Activated T-cell treated with anti-CD3 and anti-CD28 coated beads for 48 hours (primary cell): ENCODE data around the gene KIF2B.
"Not testable (repeated sequence)": the region's sequence is repeated elsewhere in the genome, so short reads cannot be mapped to it uniquely, and the experiment has no call there.

Experiments used
- DNase-seq: peaks from one replicate; pipeline ENCODE4 v3.0.0-alpha.2; 2020; ENCODE audit warnings: low read depth

Gene KIF2B, protein sequence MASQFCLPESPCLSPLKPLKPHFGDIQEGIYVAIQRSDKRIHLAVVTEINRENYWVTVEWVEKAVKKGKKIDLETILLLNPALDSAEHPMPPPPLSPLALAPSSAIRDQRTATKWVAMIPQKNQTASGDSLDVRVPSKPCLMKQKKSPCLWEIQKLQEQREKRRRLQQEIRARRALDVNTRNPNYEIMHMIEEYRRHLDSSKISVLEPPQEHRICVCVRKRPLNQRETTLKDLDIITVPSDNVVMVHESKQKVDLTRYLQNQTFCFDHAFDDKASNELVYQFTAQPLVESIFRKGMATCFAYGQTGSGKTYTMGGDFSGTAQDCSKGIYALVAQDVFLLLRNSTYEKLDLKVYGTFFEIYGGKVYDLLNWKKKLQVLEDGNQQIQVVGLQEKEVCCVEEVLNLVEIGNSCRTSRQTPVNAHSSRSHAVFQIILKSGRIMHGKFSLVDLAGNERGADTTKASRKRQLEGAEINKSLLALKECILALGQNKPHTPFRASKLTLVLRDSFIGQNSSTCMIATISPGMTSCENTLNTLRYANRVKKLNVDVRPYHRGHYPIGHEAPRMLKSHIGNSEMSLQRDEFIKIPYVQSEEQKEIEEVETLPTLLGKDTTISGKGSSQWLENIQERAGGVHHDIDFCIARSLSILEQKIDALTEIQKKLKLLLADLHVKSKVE

GRCh38 chr17:53822764-53823163, at the start of gene KIF2B:
Gene KIF2B, plus strand, starts transcription at chr17:53822927. Its CDS starts 107 bp downstream, at chr17:53823034.
- no peak for DNase-seq

DNA sequence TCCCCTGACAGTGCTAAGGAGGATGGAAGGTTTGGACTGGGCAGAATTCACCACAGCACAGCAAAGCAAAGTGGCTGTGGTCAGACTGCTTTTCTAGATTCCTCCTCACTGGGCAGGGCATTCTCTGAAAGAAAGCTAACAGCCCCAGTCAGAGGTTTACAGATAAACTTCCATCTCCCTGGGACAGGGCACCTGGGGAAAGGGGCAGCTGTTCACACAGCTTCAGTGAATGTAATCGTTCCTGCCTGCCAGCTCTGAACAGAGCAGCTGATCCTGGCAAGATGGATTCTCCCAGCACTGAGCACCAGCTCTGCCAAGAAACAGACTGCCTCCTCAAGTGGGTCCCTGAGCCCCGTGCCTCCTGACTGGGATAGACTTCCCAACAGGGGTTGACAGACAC, 42.4 kb upstream of the KIF2B start:
- DNase-seq: no peak

DNA sequence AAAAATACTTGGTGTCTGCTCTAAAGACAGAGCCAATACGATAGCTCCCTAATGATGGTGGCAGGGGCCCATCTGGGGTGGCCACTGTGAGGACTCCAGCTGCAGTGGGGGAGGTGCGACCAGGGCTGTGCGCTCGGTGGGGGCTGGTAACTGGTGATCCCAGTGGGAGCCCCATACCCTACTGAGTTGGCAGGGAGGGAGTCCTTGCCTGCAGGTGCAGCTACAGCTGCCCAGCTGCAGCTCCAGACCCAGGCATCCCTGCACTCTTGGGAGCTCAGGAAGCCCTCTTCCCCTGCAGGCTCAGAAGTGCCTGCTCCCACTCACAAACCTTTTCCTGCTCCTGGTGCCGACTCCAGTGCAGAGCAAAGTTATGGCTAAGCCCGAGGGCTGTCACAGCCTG, 31.2 kb upstream of the KIF2B start:
- no peak for DNase-seq

- no peak for DNase-seq
Observed at GRCh38 chr17:53792451-53792850, 30.3 kb upstream of the KIF2B start.

GRCh38 chr17:53792997-53793396, 29.7 kb upstream of the KIF2B start:
- DNase-seq: no peak

DNA sequence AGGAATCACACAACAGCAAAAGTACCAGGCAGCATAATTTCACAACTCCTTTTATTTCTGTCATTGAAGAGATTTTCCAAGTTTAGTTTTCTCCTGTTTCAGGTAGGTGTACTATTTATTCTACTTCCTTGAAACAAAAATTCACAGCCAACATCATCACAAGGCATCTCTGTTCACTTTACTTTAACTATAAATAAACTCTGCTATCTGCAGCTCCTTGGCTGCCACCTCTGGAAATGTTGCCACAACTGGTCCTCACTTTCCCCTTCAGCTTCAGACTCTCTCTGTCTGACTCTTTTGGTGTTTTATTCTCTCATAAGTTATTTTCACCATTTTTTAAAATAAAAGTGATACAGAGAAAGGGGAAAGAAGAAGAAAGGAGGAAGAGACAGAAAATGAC, 27.9 kb upstream of the KIF2B start:
- no peak for DNase-seq

GRCh38 chr17:53796642-53797041, 26.1 kb upstream of the KIF2B start:
- no peak for DNase-seq

DNA sequence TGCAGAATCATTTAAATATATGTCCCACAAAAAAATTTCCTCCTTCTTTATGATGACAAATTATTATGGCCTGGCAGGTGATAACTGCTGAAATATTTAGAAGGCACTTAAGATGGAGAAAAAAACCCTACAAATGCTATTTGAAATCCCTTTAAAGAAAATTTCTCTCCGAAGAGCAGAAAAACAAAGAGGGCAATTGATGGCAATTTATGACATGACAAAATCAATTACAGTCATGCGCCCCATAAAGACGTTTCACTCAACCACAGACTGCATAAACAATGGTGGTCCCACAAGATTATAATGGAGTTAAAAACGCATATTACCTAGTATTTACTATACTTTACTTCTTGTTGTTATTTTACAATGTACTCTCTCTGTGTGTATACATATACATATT, 25.2 kb upstream of the KIF2B start:
- DNase-seq: no peak

GRCh38 chr17:53804437-53804836, 18.3 kb upstream of the KIF2B start:
- no peak for DNase-seq

DNA sequence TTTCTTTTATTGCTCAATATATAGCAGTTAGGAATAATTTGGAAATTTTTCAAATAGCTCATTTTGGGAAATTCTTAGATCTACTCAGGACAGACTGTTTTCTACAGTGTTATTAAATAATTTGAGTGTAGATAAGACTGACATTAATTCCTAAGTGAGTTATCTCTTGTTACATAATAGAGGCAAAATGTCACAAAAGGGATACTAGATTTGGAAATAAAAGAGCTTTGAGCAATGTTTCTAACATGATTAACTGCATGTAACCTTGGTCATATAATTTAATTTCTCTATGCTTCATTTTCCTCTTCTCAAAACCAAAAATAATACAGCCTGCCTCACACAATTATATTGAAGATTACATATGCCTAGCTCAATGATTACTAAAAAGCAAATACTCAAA, 16.3 kb upstream of the KIF2B start:
- DNase-seq: no peak

DNA sequence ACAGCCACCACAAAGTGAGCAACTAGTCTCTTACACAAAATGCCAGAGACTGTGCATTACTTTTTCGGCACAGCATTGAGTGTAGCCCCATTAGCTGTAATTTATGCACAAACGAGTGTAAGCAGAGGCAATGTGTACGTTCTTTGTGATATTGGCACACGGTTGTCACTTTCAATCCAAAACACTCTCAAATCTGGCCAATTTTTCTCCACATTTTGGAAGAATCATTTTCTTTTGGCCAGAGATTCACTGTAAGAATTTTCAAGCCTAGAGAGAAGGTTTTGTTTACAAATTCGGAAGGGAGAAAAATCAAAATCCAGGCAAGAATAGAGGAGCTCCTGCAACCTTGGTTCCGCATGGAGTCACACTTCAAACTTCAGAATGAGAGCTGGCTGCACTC, 15.4 kb upstream of the KIF2B start:
- no peak for DNase-seq

DNA sequence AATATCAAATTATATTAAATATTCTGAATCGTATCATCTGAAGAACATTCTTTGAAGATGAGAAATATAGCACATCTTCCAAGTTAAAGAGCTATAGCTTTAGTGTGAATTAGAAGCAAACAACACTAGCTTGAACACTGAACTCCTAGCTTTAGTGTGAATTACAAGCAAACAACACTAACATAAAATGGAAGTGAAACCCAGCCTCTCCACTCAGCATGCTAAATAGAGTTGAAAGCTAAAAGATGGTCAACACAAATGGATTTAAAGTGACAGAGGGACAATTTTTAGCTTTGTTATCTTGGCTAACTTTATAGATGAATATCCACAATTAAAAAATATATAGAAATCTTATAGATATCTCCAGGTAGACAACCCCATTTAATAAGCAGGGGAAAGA, 4.5 kb upstream of the KIF2B start:
- no peak for DNase-seq

- DNase-seq: no peak
Observed at GRCh38 chr17:53818929-53819328, 3.8 kb upstream of the KIF2B start.

- DNase-seq: no peak
Observed at GRCh38 chr17:53819956-53820355, 2.8 kb upstream of the KIF2B start.

GRCh38 chr17:53823341-53824050, 769 bp downstream of the KIF2B start:
- DNase-seq: no peak

- DNase-seq: not testable (repeated sequence)
Observed at GRCh38 chr17:53834771-53835170, 12.0 kb downstream of the KIF2B start.

DNA sequence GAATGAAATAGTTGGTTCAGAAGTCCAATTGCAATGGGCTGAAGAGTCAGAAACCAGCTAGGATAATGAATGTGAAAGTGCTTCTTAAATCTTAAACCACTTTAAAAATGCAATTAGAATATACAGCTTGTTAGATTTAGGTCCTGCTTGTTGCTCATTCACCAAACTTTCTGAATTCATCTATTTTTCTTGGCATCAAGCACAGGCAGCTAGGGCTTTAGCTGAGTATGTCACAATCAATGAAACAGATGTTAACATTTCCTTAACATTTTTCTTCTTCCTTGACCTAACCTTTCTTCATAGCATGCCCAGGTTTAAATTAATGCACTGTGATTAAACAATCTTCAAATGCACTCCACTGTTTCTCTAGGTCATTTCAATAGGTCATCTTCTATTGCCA, 14.4 kb downstream of the KIF2B start:
- no peak for DNase-seq

- DNase-seq: no peak
Observed at GRCh38 chr17:53844491-53845107, 21.9 kb downstream of the KIF2B start.

- not testable (repeated sequence) for DNase-seq
Observed at GRCh38 chr17:53871128-53871527, 48.4 kb downstream of the KIF2B start.
